GM23338 (cell line): ENCODE results near the gene MLLT10.
"Not testable (repeated sequence)": the region's sequence is repeated elsewhere in the genome, so short reads cannot be mapped to it uniquely, and the experiment has no call there.

Experiments used
- CREB1 ChIP-seq: fragments of 250-450 bp; sonication (Bioruptor Pico); IDR thresholded peaks from 2 replicates; pipeline ENCODE4 v1.5.0; 2020; ENCODE audit warnings: low read depth, mild to moderate bottlenecking, moderate library complexity
- EZH2 ChIP-seq: fragments of 200-600 bp; sonication (generic); IDR thresholded peaks from one replicate; pipeline ENCODE4 v1.8.0; 2017; ENCODE audit warnings: antibody characterized with exemption, mild to moderate bottlenecking, low read depth; ENCODE audit not compliant: unreplicated experiment
- EZH2phosphoT487 ChIP-seq: fragments of 200-600 bp; sonication (generic); IDR thresholded peaks from one replicate; pipeline ENCODE4 v1.8.1; 2018; ENCODE audit warnings: antibody characterized with exemption; ENCODE audit not compliant: unreplicated experiment
- JUNB ChIP-seq: IDR thresholded peaks from one replicate; pipeline ENCODE4 v1.6.1; 2016; ENCODE audit warnings: antibody characterized with exemption; ENCODE audit not compliant: unreplicated experiment
- NANOG ChIP-seq: IDR thresholded peaks from 2 replicates; pipeline ENCODE4 v1.6.1; 2016; ENCODE audit warnings: antibody characterized with exemption, borderline replicate concordance
- POLR2AphosphoS5 ChIP-seq: IDR thresholded peaks from 2 replicates; pipeline ENCODE4 v1.6.1; 2016; ENCODE audit warnings: antibody characterized with exemption, low read depth
- STAT1 ChIP-seq: IDR thresholded peaks from one replicate; pipeline ENCODE4 v1.6.1; 2016; ENCODE audit warnings: antibody characterized with exemption; ENCODE audit not compliant: unreplicated experiment
- ZNF114 ChIP-seq: fragments of 250-450 bp; sonication (Bioruptor Pico); IDR thresholded peaks from 2 replicates; pipeline ENCODE4 v1.5.0; 2020; ENCODE audit warnings: mild to moderate bottlenecking, moderate library complexity
- ZNF331 ChIP-seq: fragments of 250-450 bp; sonication (Bioruptor Pico); IDR thresholded peaks from 2 replicates; pipeline ENCODE4 v1.5.0; 2020; ENCODE audit warnings: low read depth, mild to moderate bottlenecking, moderate library complexity
- TF ChIP-seq, protein P1 (sequence below), 2 experiments: fragments of 200-600 bp in 1 of 2; sonication (generic) in 1 of 2; conservative IDR thresholded peaks; 2 replicates each; pipeline versions ENCODE4 v1.5.1 to v1.6.1; 2016 to 2017; ENCODE audit warnings: antibody characterized with exemption in 2 of 2, low read depth in 2 of 2, mild to moderate bottlenecking in 2 of 2, moderate library complexity in 1 of 2
- TF ChIP-seq, protein P2 (sequence below): fragments of 250-450 bp; sonication (Bioruptor Pico); IDR thresholded peaks from 2 replicates; pipeline ENCODE4 v1.5.0; 2020; ENCODE audit warnings: mild to moderate bottlenecking, moderate library complexity
- TF ChIP-seq, protein P3 (sequence below): IDR thresholded peaks from one replicate; pipeline ENCODE4 v1.6.1; 2018; ENCODE audit warnings: antibody characterized with exemption; ENCODE audit not compliant: unreplicated experiment
- TF ChIP-seq, protein P4 (sequence below): IDR thresholded peaks from 2 replicates; pipeline ENCODE4 v1.6.1; 2016; ENCODE audit warnings: antibody characterized with exemption

DNA sequence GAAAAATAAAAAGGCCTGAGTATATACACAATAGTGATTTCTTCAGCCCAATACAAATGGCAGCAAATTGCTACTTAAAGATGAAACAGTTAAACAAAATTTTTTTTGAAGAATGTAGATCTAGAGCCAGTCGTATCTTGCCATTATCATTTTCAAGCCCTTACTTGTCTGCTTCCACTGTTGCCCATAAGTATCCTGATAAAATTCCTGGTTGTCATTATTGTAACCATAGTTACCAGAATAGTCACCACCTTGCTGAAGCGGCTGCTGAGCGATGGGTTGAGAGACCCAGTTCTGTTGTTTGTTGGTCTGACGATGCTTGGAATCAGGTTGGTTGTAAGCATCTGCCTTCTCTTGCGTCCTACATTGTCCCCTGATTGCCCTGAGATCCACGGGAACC is 90.4 kb downstream of the MLLT10 start:
- TF ChIP-seq, protein P1, sequence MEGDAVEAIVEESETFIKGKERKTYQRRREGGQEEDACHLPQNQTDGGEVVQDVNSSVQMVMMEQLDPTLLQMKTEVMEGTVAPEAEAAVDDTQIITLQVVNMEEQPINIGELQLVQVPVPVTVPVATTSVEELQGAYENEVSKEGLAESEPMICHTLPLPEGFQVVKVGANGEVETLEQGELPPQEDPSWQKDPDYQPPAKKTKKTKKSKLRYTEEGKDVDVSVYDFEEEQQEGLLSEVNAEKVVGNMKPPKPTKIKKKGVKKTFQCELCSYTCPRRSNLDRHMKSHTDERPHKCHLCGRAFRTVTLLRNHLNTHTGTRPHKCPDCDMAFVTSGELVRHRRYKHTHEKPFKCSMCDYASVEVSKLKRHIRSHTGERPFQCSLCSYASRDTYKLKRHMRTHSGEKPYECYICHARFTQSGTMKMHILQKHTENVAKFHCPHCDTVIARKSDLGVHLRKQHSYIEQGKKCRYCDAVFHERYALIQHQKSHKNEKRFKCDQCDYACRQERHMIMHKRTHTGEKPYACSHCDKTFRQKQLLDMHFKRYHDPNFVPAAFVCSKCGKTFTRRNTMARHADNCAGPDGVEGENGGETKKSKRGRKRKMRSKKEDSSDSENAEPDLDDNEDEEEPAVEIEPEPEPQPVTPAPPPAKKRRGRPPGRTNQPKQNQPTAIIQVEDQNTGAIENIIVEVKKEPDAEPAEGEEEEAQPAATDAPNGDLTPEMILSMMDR (conservative IDR thresholded peaks at IDR 0.05; ENCODE audit: low read depth in 2 of 2), result not testable (repeated sequence)
- TF ChIP-seq EZH2; STAT1; POLR2AphosphoS5; EZH2phosphoT487; NANOG; JUNB; CREB1; ZNF114 (CRISPR knock-in tag); ZNF331 (CRISPR knock-in tag): not testable (repeated sequence)
- TF ChIP-seq, protein P2, sequence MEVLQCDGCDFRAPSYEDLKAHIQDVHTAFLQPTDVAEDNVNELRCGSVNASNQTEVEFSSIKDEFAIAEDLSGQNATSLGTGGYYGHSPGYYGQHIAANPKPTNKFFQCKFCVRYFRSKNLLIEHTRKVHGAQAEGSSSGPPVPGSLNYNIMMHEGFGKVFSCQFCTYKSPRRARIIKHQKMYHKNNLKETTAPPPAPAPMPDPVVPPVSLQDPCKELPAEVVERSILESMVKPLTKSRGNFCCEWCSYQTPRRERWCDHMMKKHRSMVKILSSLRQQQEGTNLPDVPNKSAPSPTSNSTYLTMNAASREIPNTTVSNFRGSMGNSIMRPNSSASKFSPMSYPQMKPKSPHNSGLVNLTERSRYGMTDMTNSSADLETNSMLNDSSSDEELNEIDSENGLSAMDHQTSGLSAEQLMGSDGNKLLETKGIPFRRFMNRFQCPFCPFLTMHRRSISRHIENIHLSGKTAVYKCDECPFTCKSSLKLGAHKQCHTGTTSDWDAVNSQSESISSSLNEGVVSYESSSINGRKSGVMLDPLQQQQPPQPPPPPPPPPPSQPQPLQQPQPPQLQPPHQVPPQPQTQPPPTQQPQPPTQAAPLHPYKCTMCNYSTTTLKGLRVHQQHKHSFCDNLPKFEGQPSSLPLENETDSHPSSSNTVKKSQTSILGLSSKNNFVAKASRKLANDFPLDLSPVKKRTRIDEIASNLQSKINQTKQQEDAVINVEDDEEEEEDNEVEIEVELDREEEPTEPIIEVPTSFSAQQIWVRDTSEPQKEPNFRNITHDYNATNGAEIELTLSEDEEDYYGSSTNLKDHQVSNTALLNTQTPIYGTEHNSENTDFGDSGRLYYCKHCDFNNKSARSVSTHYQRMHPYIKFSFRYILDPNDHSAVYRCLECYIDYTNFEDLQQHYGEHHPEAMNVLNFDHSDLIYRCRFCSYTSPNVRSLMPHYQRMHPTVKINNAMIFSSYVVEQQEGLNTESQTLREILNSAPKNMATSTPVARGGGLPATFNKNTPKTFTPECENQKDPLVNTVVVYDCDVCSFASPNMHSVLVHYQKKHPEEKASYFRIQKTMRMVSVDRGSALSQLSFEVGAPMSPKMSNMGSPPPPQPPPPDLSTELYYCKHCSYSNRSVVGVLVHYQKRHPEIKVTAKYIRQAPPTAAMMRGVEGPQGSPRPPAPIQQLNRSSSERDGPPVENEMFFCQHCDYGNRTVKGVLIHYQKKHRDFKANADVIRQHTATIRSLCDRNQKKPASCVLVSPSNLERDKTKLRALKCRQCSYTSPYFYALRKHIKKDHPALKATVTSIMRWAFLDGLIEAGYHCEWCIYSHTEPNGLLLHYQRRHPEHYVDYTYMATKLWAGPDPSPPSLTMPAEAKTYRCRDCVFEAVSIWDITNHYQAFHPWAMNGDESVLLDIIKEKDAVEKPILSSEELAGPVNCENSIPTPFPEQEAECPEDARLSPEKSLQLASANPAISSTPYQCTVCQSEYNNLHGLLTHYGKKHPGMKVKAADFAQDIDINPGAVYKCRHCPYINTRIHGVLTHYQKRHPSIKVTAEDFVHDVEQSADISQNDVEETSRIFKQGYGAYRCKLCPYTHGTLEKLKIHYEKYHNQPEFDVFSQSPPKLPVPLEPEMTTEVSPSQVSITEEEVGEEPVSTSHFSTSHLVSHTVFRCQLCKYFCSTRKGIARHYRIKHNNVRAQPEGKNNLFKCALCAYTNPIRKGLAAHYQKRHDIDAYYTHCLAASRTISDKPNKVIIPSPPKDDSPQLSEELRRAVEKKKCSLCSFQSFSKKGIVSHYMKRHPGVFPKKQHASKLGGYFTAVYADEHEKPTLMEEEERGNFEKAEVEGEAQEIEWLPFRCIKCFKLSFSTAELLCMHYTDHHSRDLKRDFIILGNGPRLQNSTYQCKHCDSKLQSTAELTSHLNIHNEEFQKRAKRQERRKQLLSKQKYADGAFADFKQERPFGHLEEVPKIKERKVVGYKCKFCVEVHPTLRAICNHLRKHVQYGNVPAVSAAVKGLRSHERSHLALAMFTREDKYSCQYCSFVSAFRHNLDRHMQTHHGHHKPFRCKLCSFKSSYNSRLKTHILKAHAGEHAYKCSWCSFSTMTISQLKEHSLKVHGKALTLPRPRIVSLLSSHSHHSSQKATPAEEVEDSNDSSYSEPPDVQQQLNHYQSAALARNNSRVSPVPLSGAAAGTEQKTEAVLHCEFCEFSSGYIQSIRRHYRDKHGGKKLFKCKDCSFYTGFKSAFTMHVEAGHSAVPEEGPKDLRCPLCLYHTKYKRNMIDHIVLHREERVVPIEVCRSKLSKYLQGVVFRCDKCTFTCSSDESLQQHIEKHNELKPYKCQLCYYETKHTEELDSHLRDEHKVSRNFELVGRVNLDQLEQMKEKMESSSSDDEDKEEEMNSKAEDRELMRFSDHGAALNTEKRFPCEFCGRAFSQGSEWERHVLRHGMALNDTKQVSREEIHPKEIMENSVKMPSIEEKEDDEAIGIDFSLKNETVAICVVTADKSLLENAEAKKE, result not testable (repeated sequence)
- TF ChIP-seq, protein P3, sequence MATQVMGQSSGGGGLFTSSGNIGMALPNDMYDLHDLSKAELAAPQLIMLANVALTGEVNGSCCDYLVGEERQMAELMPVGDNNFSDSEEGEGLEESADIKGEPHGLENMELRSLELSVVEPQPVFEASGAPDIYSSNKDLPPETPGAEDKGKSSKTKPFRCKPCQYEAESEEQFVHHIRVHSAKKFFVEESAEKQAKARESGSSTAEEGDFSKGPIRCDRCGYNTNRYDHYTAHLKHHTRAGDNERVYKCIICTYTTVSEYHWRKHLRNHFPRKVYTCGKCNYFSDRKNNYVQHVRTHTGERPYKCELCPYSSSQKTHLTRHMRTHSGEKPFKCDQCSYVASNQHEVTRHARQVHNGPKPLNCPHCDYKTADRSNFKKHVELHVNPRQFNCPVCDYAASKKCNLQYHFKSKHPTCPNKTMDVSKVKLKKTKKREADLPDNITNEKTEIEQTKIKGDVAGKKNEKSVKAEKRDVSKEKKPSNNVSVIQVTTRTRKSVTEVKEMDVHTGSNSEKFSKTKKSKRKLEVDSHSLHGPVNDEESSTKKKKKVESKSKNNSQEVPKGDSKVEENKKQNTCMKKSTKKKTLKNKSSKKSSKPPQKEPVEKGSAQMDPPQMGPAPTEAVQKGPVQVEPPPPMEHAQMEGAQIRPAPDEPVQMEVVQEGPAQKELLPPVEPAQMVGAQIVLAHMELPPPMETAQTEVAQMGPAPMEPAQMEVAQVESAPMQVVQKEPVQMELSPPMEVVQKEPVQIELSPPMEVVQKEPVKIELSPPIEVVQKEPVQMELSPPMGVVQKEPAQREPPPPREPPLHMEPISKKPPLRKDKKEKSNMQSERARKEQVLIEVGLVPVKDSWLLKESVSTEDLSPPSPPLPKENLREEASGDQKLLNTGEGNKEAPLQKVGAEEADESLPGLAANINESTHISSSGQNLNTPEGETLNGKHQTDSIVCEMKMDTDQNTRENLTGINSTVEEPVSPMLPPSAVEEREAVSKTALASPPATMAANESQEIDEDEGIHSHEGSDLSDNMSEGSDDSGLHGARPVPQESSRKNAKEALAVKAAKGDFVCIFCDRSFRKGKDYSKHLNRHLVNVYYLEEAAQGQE, result not testable (repeated sequence)
- TF ChIP-seq, protein P4, sequence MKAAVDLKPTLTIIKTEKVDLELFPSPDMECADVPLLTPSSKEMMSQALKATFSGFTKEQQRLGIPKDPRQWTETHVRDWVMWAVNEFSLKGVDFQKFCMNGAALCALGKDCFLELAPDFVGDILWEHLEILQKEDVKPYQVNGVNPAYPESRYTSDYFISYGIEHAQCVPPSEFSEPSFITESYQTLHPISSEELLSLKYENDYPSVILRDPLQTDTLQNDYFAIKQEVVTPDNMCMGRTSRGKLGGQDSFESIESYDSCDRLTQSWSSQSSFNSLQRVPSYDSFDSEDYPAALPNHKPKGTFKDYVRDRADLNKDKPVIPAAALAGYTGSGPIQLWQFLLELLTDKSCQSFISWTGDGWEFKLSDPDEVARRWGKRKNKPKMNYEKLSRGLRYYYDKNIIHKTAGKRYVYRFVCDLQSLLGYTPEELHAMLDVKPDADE, result not testable (repeated sequence)
